ENCODE measurements around the gene CCDC34.
"Not testable (repeated sequence)": the region's sequence is repeated elsewhere in the genome, so short reads cannot be mapped to it uniquely, and the experiment has no call there.

The CCDC34 gene

GRCh38 chr11:27357250-27357649 lies 5.8 kb downstream of the CCDC34 start:
- no peak for DNase-seq

GRCh38 chr11:27356624-27357222 lies 6.3 kb downstream of the CCDC34 start:
- no peak for DNase-seq

DNA sequence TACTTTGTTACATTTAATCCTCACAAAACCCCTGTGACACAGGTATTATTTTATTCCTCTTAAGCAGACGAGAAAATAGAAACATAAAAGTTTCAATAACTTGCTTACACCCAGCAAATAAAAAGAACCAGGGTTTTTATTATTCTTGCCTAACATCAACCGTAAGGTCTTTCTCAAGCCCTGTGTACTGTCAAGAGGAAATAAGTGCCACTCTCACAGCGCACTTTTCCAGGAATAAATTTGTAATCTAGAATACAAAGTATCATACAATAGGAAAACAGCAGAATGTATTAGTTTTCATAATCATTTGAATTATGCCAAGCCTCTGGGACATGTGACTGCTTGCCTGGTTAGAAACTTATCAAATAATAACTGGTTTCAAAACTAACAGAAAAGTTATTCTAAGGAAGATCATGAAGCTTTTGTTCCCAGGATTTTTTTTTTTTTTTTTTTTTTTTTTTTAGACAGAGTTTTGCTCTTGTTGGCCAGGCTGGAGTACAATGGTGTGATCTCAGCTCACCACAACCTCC lies 7.4 kb downstream of the CCDC34 start:
- DNase-seq, result no peak

DNA sequence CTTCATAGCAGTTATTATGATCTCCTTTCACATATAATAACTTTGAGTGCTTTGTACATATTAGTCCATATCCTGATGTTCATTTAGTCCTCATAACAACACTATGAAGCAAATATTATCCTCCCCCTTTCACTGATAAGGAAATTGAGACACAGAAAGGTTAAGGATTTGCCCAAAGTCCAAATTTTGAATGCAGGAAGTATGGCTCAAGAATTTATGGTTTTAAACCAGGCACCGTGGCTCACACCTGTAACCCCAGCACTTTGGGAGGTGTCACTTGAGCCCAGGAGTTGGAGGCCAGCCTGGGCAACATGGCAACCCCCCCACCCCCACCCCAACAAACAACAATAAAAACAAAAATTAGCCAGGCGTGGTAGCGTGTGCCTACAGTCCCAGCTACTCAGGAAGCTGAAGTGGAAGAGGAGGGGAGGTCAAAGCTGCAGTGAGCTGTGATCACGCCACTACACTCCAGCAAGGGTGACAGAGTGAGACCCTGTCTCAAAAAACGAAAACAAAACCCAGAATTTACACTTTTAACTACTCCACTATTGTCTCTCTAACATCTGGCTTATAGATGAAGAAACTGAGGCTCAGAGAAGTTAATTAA lies 8.6 kb downstream of the CCDC34 start:
- DNase-seq, result no peak

- peak; percentile 52 for DNase-seq
These were observed 9.2 kb downstream of the CCDC34 start for GRCh38 chr11:27353593-27354358.

- no peak for DNase-seq
These were observed 10.2 kb downstream of the CCDC34 start for GRCh38 chr11:27352781-27353180.

DNA sequence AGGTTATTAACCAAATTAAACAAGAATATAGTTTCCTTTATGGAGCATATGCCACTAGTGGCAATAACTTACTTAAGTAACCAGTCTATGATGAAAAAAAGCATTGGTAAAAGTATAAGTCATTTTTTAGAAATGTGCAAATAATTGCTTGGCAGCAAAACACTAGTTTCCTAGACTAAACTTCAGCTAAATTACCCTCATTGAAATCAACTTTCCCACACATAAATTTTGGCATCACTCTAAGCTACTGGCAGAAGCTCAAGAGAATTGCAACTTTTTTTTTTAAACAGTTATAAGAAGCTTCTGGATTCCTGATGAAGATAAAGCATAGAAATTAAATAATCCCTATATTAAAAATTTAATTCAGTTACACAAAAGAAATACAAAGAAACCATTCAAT lies 12.5 kb downstream of the CCDC34 start:
- DNase-seq, result peak; percentile 71

GRCh38 chr11:27349919-27350318 lies 13.1 kb downstream of the CCDC34 start:
- no peak for DNase-seq

GRCh38 chr11:27348340-27348873 lies 14.6 kb downstream of the CCDC34 start:
- peak; percentile 27 for DNase-seq

- DNase-seq, result no peak
These were observed 15.4 kb downstream of the CCDC34 start for GRCh38 chr11:27347359-27348339.

GRCh38 chr11:27339941-27340340 lies 23.1 kb downstream of the CCDC34 start:
- DNase-seq, result no peak

DNA sequence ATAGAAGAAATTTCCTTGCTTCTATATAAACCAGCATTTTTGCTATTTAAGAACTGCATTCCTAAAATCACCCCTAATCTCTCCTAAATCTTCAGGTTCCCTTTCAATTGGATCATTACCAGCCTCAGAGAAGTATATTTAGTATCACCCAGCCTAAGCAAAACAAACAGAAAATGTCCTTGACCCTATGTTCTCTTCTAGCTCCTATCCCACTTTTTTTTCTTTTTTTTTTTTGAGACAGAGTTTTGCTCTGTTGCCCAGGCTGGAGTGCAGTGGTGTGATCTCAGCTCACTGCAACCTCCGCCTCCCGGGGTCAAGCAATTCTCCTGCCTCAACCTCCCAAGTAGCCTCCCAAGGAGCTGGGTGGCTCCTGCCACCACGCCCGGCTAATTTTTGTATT lies 28.3 kb downstream of the CCDC34 start:
- DNase-seq, result not testable (repeated sequence)

DNA sequence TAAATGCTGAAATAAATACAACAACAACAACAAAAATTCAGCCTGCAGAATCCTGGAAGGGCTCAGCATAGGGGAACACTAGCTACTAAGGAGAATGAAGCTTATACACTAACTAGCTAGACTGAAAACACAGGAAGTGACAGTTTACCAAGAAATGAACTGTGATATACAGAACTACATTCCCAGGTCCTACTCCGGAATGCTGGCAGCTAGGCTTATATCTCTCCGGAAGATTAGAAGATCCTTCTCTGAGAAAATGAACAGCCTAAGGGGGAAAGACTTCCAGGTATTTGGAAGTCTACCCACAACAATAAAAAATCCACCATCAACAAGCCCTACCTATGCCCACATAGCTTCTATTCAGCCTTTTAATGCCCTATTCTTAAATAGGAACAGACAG lies 31.0 kb downstream of the CCDC34 start:
- peak; percentile 72 for DNase-seq

DNA sequence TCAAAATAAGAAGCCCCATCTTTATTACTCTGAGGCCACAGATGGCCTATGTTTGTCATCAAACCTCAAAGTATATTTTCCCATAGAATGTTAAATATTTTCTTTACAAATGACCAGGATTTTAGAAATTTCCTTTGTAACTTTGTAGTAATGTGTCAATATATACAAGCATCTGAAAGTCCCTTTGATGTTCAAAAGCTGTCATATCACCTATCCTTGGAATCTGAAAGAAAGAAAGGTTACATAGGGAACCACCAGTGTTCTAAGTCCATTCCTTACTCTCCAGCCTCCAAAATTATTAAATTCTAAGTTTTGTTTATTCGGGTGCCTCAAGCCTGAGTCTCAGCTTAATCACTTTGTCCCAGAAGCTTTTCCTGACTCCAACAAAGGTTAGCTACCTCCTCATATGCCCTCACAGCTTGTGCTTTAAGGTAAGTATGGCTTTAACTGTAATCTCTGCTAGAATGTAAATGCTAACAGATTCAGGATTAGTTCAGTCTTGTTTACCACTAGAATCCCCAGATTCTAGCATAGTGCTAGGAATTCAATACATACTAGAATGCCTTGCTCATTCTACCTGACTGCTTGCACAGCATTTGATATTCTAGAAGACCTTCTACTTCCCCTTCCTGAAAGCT lies 32.3 kb downstream of the CCDC34 start:
- no peak for DNase-seq

DNA sequence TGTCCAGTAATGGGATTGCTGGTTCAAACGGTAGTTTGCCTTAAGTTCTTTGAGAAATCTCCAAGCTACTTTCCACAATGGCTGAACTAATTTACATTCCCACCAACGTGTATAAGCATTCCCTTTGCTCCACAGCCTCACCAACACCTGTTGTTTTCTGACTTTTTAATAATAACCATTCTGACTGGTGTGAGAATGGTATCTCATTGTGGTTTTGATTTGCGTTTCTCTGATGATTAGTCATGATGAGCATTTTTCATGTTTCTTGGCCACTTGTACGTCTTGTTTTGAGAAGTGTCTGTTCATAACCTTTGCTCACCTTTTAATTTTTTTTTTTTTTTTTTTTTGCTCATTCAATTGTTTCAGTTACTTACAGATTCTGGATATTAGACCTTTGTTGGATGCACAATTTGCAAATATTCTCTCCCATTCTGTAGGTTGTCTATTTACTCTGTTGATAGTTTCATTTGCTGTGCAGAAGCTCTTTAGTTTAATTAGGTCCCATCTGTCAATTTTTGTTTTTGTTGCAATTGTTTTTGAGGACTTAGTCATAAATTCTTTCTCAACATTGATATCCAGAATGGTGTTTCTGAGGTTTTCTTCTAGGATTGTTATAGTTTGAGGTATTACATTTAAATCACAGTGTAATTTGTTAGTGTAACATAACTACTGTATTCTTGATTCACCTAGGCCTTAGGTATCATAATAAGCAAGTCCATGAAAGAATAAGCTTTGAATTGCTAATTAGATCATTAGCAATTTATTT lies 33.0 kb downstream of the CCDC34 start:
- DNase-seq, result no peak

DNA sequence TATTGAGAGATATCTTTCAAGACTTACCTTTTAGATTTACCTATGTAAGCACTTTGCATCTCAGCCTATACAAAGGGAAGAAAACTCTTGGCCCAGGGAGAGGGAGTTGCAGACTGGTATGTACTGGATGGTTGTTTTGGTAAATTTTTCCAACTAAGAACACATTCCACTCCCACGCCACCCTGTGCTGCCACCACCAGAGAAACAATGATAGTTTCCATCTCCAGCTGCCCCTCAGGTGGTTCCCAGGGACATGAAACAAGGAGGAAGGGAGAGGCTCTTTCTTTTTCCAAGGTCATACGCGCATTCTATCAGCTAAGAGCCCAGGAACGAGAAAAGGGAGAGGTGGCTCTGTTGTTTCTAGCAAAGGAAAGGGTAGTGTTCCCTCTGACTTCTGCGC lies 34.4 kb downstream of the CCDC34 start:
- DNase-seq, result no peak

DNA sequence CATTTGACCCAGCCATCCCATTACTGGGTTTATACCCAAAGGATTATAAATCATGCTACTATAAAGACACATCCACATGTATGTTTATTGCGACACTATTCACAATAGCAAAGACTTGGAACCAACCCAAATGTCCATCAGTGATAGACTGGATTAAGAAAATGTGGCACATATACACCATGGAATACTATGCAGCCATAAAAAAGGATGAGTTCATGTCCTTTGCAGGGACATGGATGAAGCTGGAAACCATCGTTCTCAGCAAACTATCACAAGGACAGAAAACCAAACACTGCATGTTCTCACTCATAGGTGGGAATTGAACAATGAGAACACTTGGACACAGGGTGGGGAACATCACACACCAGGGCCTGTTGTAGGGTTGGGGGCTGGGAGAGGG lies 36.0 kb downstream of the CCDC34 start:
- DNase-seq, result not testable (repeated sequence)

GRCh38 chr11:27322196-27322595 lies 40.8 kb downstream of the CCDC34 start:
- not testable (repeated sequence) for DNase-seq

DNA sequence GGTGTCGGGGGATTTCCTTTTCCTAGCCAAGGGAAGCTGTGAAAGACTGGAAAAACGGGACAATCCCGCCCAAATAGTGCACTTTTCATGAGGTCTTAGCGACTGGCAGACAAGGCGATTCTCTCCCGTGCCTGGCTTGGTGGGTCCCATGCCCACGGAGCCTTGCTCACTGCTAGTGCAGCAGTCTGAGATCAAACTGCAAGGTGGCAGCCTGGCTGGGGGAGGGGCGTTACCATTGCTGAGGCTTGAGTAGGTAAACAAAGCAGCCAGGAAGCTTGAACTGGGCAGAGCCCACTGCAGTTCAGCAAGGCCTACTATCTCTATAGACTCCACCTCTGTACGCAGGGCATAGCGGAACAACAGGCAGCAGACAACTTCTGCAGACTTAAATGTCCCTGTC lies 41.7 kb downstream of the CCDC34 start:
- not testable (repeated sequence) for DNase-seq

DNA sequence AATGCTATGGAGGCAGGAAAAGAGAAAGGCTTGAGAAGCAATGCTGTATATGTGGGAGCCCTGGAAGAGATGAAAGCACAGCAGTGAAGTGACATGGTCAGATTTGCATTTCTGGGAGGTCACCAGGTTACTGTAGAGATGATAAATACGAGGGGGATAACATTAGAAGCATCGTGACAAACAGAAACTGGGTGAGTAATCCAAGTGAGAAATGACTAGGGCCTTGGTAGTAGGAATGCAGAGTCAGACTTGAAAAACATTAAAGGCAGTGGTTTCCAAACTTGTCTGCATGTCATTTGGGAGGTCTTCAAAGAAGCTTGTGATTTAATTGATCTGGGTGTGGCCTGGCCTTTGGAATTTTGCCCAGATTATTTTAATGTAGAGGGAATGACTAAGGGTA lies 43.9 kb downstream of the CCDC34 start:
- DNase-seq, result peak; percentile 90

GRCh38 chr11:27317751-27318150 lies 45.3 kb downstream of the CCDC34 start:
- peak; percentile 79 for DNase-seq

Measured in fibroblast of skin of right quadriceps (primary cell).